Coronary artery (tissue), 2 donors: ENCODE measurements around the gene CNTLN.
A peak's percentile ranks its signal among the peaks of the same experiment; 100 is the strongest.

Source experiments
- DNase-seq: peaks from one replicate; pipeline ENCODE4 v3.0.0-alpha.2; 2017; ENCODE audit warnings: low spot score
- H3K27ac ChIP-seq, 2 donors: fragments of 200-600 bp; sonication (generic); one replicate each; pipeline ENCODE4 v1.5.1; 2016 to 2019
- H3K4me3 ChIP-seq: fragments of 200-600 bp; sonication (generic); 2 replicates; pipeline ENCODE4 v1.5.1; 2016; ENCODE audit warnings: mild to moderate bottlenecking, moderate library complexity
- CTCF ChIP-seq: fragments of 200-600 bp; sonication (generic); IDR thresholded peaks from one replicate; pipeline ENCODE4 v1.5.1; 2019; ENCODE audit warnings: antibody characterized with exemption

The CNTLN gene

DNA sequence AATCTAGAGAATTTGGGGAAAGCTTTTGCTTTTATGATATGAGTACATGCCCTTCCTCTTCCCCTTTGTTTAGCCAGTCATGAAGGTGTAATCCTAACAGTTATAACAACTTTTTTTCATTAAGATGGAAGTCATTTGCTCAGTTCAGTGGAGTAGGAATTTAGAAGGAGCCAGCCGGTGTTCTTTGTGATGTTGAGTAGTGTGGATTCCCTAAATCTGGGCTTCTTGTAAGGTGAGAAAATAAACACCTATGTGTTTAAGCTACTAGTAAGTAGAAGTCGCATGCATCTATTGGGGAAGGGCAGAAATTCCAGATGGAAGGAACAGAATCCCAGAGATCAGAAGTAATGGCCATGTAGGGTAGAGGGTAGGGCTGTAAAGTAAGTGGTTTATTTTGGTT, 13.6 kb upstream of the CNTLN start:
- H3K4me3 ChIP-seq = no peak overlapping the region
- no peak for DNase-seq
- TF ChIP-seq CTCF = no peak
- no peak overlapping the region for H3K27ac ChIP-seq

DNA sequence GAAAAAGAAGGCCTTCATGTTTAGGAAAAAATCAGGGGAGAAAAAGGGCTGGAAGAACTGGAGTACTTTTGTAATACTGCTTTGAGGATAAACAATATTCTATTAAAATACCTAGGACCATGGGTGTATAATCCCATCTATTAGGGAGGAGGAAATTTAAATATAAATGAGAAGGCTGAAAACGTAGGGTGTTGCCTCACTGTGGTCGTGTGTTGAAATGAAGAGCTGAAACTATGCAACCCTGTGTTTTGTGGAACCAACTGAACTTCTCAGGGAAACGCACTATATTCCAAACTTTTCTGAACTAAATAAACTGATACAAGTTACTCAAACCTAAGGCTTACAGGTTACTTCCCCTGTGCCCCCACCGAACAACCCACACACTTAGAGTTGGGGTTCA, 4.5 kb upstream of the CNTLN start:
- no peak for TF ChIP-seq CTCF
- Histone ChIP-seq H3K27ac (no peak overlapping the region), H3K4me3 (no peak overlapping the region)
- DNase-seq = no peak

GRCh38 chr9:17130725-17131124, 4.1 kb upstream of the CNTLN start:
- no peak overlapping the region for H3K4me3 ChIP-seq
- H3K27ac ChIP-seq = no peak overlapping the region
- no peak for DNase-seq

GRCh38 chr9:17131494-17131893, 3.3 kb upstream of the CNTLN start:
- Histone ChIP-seq H3K4me3 (no peak overlapping the region), H3K27ac (no peak overlapping the region)
- TF ChIP-seq CTCF = no peak
- no peak for DNase-seq

More at GRCh38 chr9:17130725-17131124, 4.1 kb upstream of the CNTLN start:
- no peak for TF ChIP-seq CTCF

- no peak for TF ChIP-seq CTCF
- no peak for DNase-seq
- H3K27ac ChIP-seq = peak overlapping the region; percentile 89 to 96
- peak overlapping the region; percentile 99 for H3K4me3 ChIP-seq
These were observed 688 bp downstream of the CNTLN start for GRCh38 chr9:17135295-17136160.

DNA sequence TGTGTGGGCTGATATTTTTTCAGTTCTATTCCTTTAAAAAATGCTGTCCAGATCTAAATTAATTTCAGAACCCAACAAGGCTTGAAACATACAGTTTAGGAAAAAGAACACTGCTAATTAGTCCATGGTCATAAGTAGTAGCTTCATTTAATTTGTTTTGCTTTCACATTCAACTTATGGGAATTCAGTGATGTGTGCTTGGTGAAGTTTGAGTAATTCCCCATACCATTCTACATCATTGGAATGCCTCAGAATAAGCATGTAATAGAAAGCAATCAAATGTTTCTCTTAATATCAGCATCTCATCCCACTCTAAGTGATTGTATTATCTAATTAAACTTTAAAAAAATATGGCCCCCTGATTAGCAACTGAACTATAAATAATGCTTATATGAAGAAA, 2.7 kb downstream of the CNTLN start:
- TF ChIP-seq CTCF = no peak
- no peak for DNase-seq
- H3K27ac ChIP-seq = no peak overlapping the region
- no peak overlapping the region for H3K4me3 ChIP-seq

- Histone ChIP-seq H3K4me3 (no peak overlapping the region), H3K27ac (no peak overlapping the region)
- TF ChIP-seq CTCF = no peak
- DNase-seq = no peak
These were observed 3.7 kb downstream of the CNTLN start for GRCh38 chr9:17138503-17138902.
